Testis (tissue), 2 donors: ENCODE results near the gene HIGD1A.

Experiments
- POLR2A ChIP-seq: fragments of 450-650 bp; IDR thresholded peaks from one replicate; pipeline ENCODE4 v1.6.1; 2017; ENCODE audit warnings: antibody characterized with exemption, mild to moderate bottlenecking, moderate library complexity
- TF ChIP-seq, protein P1 (sequence below), 3 experiments: fragments of 450-650 bp in 2 of 3; fragments of 200-600 bp in 1 of 3; sonication (generic) in 1 of 3; IDR thresholded peaks; one replicate each; pipeline ENCODE4 v1.5.1; 2016 to 2019; ENCODE audit warnings: antibody characterized with exemption in 3 of 3, mild to moderate bottlenecking in 2 of 3, moderate library complexity in 1 of 3

DNA sequence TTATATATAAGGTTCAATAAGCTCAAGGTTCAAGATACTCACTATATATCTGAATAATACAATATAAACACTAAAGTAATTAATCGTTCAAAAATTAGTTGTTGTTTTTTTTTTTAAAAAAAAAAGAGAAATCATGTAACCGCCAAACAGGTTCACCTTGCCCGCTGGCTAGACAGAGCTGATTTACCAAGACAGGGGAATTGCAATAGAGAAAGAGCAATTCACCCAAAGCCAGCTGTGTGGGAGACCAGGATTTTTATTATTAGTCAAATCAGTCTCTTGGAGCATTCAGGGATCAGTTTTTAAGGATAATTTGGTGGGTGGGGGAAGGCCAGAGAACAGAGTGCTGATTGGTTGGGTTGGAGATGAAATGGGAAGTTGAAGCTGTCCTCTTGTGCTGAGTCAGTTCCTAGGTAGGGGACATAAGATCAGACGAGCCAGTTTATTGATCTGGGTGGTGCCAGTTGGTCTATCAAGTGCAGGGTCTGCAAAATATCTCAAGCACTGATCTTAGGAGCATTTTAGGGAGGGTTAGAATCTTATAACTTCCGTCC, 7.9 kb downstream of the HIGD1A start:
- TF ChIP-seq POLR2A: no peak
- TF ChIP-seq, protein P1, sequence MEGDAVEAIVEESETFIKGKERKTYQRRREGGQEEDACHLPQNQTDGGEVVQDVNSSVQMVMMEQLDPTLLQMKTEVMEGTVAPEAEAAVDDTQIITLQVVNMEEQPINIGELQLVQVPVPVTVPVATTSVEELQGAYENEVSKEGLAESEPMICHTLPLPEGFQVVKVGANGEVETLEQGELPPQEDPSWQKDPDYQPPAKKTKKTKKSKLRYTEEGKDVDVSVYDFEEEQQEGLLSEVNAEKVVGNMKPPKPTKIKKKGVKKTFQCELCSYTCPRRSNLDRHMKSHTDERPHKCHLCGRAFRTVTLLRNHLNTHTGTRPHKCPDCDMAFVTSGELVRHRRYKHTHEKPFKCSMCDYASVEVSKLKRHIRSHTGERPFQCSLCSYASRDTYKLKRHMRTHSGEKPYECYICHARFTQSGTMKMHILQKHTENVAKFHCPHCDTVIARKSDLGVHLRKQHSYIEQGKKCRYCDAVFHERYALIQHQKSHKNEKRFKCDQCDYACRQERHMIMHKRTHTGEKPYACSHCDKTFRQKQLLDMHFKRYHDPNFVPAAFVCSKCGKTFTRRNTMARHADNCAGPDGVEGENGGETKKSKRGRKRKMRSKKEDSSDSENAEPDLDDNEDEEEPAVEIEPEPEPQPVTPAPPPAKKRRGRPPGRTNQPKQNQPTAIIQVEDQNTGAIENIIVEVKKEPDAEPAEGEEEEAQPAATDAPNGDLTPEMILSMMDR (IDR thresholded peaks at IDR 0.05): no peak
